Thyroid gland (tissue), 4 donors: ENCODE data around the gene SH3RF1.

Experiments
- CTCF ChIP-seq, 6 experiments: fragments of 200-600 bp in 3 of 6; fragments of 450-650 bp in 3 of 6; sonication (generic) in 3 of 6; IDR thresholded peaks; one replicate each; pipeline ENCODE4 v1.5.1; 2016 to 2019; ENCODE audit warnings: antibody characterized with exemption in 6 of 6, mild to moderate bottlenecking in 2 of 6, inconsistent platforms in 1 of 6, moderate library complexity in 1 of 6
- POLR2A ChIP-seq, 2 donors: fragments of 450-650 bp; IDR thresholded peaks; one replicate each; pipeline ENCODE4 v1.6.1; 2017; ENCODE audit warnings: antibody characterized with exemption in 2 of 2, mild to moderate bottlenecking in 2 of 2, moderate library complexity in 1 of 2

GRCh38 chr4:169096221-169096620 lies 174.5 kb downstream of the SH3RF1 start:
- TF ChIP-seq CTCF (IDR thresholded peaks at IDR 0.05) (no peak), POLR2A (IDR thresholded peaks at IDR 0.05) (no peak)
